Measurements from ENCODE around the gene JAKMIP1.

JAKMIP1 gene

DNA sequence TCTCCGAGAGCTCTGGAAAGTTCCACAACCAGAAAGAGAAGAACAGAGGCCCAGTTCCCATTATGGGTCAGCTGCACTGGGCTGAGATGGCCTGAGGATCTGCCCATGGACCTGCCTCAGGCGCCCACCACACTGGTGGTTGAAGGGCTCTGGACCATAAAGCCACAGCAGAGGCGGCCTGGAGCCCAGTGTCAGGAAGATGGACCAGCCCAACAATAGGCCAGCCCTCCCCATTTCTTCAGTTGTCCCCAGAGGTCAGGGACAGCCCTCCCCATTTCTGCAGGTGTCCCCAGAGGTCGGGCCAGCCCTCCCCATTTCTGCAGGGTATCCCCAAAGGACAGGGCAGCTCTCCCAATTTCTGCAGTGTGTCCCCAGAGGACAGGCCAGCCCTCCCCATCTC lies 144.9 kb downstream of the JAKMIP1 start:
- DNase-seq, result no peak

GRCh38 chr4:6055030-6055429 lies 145.3 kb downstream of the JAKMIP1 start:
- no peak for DNase-seq

DNA sequence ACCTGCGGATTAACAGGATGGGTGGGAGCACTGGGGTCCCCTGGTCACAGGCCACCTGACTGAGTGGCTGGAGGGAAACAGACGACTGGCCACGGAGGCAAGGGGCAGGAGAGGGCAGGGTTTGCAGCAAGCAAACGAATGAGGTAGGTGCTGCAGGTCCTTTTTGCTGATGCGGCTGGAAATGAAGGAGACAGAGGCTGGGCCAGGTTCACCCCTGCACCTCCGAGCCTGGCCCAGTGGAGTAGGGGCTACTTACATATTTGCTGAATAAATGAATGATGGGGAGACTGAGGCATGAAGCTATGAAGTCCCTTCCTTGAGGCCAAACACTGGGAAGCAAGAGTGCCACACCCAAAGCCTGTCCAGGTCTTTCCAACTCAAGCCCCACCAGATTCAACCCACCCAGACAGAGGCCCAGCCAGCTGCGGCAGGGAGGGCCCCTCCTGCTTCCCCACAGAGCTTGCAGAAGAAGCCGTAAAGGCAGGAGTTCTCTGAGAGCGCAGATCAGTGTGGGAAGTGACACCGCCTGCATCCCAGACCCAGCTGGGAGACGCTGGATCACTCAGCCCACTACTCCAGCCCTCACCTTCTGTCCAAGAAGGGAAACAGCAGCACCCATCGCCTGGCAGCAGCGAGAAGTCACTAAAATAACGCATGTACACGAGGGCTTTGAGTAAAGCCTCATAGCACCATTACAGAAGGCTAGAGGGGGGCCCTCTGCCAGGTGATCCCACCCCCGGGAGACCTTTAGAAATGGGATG lies 146.0 kb downstream of the JAKMIP1 start:
- DNase-seq, result no peak

DNA sequence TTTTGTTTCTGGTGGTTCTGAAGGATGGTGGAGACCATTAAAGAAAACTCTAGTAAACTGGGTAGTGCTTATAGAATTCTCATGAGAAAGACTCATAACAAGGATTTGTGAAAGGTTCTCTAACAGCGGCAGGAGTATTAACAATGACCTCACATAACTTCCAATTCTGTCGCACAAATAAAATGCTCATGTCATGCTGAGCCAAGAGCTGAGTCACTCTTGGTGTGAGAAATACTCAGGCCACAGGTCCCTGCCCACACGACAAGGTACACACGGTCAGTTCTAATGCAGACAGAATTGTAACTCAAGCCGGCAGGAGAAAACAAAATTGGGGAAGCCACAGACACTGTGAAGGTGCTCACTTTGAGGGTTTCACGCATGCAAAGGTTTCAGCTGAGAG lies 147.7 kb downstream of the JAKMIP1 start:
- DNase-seq, result no peak

DNA sequence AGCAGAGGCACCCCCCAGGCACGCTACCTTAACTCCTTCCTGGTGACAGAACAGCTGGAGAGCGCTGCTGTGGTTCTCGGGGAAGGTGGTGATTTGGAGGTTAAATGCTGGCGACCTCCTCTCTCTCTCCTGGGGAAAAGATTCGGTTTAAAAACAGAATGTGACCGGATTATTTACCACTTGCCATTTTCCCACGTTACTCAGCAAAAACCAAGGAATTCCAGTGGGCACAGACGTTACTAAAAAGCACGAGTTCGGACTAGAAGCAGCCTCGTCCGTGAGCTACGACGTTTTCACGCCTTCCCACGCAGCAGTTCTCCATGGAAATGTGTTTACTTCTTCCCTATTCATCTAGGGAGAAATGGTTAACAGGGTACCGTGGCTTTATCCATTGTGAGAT lies 149.8 kb downstream of the JAKMIP1 start:
- DNase-seq, result no peak

GRCh38 chr4:6049985-6050384 lies 150.4 kb downstream of the JAKMIP1 start:
- DNase-seq, result no peak

GRCh38 chr4:6049278-6049677 lies 151.1 kb downstream of the JAKMIP1 start:
- no peak for DNase-seq

DNA sequence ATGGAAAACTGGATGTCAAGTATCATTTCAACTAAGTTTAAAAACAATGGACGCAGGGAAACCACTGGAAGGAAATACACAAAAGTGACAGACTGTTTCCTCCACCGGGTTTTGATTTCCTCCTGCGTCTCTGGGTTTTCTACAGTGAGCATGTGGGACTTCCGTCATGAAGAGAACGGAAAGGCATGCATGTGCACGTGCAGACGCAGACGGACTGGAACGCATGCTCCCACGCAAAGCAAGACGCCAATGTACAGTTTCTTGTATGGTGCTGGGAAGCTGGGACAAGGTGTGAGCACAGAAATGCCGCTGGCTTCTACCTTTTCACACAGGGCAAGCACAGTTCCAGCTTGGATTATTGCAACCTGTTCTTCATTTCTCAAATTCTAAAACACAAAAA lies 151.8 kb downstream of the JAKMIP1 start:
- DNase-seq, result no peak

GRCh38 chr4:6047130-6047673 lies 153.1 kb downstream of the JAKMIP1 start:
- no peak for DNase-seq

- no peak for DNase-seq
Observed at GRCh38 chr4:6046526-6047129, 153.7 kb downstream of the JAKMIP1 start.

- no peak for DNase-seq
Observed at GRCh38 chr4:6044805-6045204, 155.5 kb downstream of the JAKMIP1 start.

- DNase-seq, result no peak
Observed at GRCh38 chr4:6044276-6044675, 156.1 kb downstream of the JAKMIP1 start.

GRCh38 chr4:6043843-6044242 lies 156.5 kb downstream of the JAKMIP1 start:
- DNase-seq, result no peak

GRCh38 chr4:6043188-6043587 lies 157.2 kb downstream of the JAKMIP1 start:
- DNase-seq, result no peak

- no peak for DNase-seq
Observed at GRCh38 chr4:6042293-6043063, 157.9 kb downstream of the JAKMIP1 start.

- no peak for DNase-seq
Observed at GRCh38 chr4:6041800-6042199, 158.5 kb downstream of the JAKMIP1 start.

DNA sequence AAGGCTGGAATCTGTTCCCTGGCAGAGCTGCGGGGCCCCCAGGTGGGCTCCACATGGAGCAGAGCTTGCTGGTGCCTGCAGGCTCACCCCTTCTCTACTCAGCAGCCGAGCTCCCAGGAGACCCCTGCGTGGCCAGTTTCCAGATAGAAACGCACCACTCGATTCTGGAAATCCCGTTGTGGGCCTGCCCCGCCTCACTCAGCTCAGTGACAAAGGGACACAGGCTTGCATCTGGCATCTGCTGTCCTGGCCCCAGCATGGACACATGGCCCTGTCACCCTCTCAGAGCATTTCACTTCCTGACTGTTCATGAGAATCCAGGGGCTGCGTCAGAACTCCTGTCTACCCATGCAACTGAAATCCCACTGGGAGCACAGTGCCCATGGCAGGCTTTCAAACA lies 161.6 kb downstream of the JAKMIP1 start:
- DNase-seq, result no peak

DNA sequence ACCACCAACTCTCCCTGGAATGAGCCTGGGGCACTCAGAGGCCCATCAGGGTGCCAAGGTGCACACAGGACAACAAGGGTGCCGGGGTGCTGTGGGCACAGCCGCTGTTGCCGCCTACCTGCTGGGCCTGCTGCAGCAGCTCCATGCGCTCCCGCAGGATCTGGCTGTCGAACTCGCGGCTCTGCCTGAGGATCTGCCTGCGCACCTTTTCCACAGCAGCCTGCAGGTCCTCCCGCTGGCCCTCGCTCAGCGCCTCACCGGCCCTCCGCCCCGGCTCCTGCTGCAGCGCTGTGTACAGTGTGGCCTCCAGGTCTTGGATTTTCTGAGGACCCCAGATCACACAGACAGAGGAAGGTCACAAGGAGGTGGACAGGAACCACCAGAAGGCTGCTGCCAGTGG lies 164.6 kb downstream of the JAKMIP1 start:
- DNase-seq, result no peak

GRCh38 chr4:6033381-6033780 lies 167.0 kb downstream of the JAKMIP1 start:
- no peak for DNase-seq

- no peak for DNase-seq
Observed at GRCh38 chr4:6032249-6033244, 167.8 kb downstream of the JAKMIP1 start.

DNA sequence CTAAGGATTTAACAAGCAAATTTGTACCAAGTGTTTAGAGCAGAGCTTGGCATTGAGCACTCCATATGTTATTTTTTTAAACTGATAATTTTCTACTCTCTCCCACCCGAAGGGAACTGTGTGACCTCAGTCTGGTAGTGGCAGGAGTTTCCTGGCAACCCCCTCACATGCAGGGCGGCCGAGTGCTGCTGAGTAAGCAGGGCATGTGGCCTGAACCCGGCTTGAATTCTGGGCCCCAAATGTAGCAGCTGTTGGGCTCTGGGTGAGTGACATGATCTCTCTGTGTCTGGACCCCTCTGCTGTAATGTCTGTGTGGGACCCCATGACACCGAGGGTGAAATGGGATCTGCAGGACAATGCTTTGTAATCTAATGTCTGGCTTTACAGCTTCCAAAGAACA lies 168.5 kb downstream of the JAKMIP1 start:
- no peak for DNase-seq

GRCh38 chr4:6030679-6031078 lies 169.7 kb downstream of the JAKMIP1 start:
- DNase-seq, result no peak

- no peak for DNase-seq
Observed at GRCh38 chr4:6029254-6029653, 171.1 kb downstream of the JAKMIP1 start.

All from fibroblast of upper back skin (primary cell).